HG03103 (cell line): ENCODE measurements around the gene RASL10B.

ENCODE experiments used
- ATAC-seq: cut with Tn5 transposase; IDR thresholded peaks from one replicate; pipeline ENCODE4 v1.9.1; 2021; ENCODE audit warnings: low read depth; ENCODE audit not compliant: unreplicated experiment

Gene RASL10B

GRCh38 chr17:35790841-35791240 is 59.4 kb downstream of the RASL10B start:
- ATAC-seq: no peak

DNA sequence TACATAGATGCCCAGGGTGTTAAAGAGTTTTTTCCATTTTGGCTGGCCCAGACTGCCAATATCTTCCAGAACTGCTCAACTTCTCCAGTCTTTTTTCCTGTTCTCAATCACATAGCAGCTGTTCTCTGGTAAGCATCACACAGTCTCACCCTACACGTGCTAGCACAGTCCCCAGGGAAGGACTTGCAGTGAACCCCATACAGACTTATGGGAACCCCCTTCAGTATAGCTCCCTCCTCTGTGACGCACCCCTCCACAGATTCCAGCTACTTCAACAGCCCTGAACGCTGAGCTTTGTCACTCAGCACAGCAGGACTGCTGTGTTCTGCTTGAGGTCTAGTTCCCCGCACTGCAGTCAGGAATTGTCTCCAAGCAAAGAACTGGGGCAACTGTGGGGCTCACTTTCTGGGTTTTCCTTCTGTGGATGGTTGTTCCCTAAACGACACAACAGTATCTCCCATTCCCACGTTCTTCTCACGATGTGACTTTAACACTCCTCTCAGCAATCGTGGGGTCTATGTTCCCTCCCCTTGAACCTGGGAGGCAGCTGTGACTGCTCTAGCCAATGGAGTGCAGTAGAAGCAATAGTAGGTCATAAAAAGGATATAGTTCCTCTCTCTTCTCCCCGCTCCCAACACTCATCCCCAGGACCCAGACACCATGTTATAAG is 60.4 kb downstream of the RASL10B start:
- no peak for ATAC-seq
